Measurements from ENCODE around the gene EXOSC10.

GRCh38 chr1:11024154-11024873, 75.4 kb downstream of the EXOSC10 start:
- TF ChIP-seq POLR2AphosphoS5 (IDR thresholded peaks at IDR 0.05; ENCODE audit: low read depth, low read length) (no peak), TAF1 (IDR thresholded peaks at IDR 0.05; ENCODE audit: low read depth, low read length) (no peak), POLR2A (IDR thresholded peaks at IDR 0.05; ENCODE audit: low read depth, low read length) (0 out of 2 replicates have a peak, but pooled peaks have one; percentile 29)

Measured in GM12891 (cell line).